ENCODE results near the gene SEPSECS. TPM values are rescaled to one million over a fixed set of nuclear protein-coding genes. Genes with fewer than 3 reads are reported as not detected.

The SEPSECS gene
- total RNA-seq, 4 donors from 2014 or later = 4.7 to 7.7 (median 6.8) TPM

DNA sequence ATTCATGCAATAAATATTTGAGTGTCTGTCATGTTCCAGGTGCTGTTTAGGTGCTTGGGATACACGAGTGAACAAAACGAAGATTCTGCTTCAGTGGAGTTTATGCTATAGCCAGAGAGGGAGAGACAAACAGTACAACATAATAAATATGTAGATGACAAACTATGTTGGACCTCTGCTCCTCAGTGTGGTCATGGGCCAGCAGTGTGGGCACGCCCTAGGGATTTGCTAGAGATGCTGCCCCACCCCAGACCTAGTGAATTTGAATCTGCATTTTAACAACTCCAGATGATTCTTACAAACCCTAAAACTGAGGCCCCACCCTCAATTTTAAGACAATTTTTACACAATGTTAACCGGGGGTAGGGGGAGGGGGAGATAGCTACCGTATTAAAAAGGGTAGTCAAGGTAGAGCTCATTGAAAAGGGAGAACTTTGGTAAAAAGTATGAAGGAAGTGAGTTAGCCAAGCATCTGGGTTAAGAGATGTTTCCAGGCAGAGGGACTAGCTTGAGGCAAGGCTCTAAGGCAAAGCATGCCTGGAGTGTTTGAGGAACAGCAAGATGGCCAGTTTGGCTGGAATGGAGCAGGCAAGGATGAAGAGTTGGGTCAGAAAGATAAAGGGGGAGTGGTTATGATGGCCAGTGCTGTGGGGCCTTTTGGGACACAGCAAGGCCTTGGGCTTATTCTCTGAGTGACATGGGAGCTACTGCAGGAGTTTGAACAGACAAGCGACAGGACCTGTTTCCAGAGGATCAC, 42.4 kb downstream of the SEPSECS start:
- DNase-seq (ENCODE audit: low spot score) (no peak), ATAC-seq (ENCODE audit: low FRiP score) (no peak)
- no peak for TF ChIP-seq CTCF (IDR thresholded peaks at IDR 0.05)

DNA sequence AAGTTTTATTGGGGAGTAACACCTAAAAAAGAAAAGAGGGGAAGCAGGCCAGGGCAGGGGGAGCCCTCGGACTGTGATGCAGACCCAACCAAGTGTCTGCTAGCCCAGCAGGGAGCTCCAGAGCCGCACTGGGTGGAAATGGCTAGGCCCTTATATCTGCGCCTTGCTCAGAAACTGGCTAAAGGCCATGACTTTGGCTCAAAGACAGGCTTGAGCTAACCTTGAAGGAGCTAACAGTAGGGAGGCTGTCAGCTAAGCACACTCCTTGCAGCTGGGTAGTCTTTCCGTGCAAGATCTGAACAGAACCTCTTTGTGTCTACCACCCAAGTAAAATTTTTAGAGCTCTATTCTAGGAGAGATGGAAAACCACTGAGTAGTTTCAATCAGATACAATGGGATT, 43.0 kb downstream of the SEPSECS start:
- ATAC-seq (ENCODE audit: low FRiP score) (no peak), DNase-seq (ENCODE audit: low spot score) (no peak)
- TF ChIP-seq CTCF (IDR thresholded peaks at IDR 0.05) = no peak

- no peak for TF ChIP-seq CTCF (IDR thresholded peaks at IDR 0.05)
- no peak for ATAC-seq (ENCODE audit: low FRiP score)
- no peak for DNase-seq (ENCODE audit: low spot score)
These were observed 46.0 kb downstream of the SEPSECS start for GRCh38 chr4:25113915-25114904.

- DNase-seq (ENCODE audit: low spot score) (no peak), ATAC-seq (ENCODE audit: low FRiP score) (no peak)
- TF ChIP-seq CTCF (IDR thresholded peaks at IDR 0.05) = no peak
These were observed 47.3 kb downstream of the SEPSECS start for GRCh38 chr4:25112995-25113380.

DNA sequence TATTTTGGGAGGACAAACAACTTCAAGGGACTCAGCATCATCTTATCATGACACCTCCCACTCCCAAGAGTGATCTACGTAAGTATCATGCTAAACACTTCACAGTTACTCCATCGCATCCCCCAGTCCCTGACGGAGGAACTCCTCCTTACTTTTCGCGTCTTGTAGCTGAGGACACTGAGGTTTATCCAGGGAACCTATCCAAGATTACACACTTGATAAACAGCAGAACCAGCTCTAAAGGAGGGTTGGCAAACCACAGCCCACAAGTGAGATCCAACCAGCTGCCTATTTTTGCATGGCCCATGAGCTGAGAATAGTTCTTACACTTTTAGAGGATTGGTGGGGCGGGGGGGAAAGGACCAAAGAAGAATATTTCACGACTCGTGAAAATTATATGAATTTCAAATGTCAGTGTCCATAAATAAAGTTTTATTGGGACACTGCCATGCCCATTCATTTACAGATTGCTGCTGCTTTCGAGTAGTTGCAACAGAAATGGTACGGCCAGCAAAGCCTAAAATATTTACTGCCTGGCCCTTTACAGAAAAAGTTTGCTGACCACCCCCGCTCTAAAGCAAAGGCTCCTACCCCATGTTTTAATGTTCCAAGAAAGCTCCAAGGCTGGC, 47.8 kb downstream of the SEPSECS start:
- DNase-seq (ENCODE audit: low spot score) (no peak), ATAC-seq (ENCODE audit: low FRiP score) (no peak)
- no peak for TF ChIP-seq CTCF (IDR thresholded peaks at IDR 0.05)

DNA sequence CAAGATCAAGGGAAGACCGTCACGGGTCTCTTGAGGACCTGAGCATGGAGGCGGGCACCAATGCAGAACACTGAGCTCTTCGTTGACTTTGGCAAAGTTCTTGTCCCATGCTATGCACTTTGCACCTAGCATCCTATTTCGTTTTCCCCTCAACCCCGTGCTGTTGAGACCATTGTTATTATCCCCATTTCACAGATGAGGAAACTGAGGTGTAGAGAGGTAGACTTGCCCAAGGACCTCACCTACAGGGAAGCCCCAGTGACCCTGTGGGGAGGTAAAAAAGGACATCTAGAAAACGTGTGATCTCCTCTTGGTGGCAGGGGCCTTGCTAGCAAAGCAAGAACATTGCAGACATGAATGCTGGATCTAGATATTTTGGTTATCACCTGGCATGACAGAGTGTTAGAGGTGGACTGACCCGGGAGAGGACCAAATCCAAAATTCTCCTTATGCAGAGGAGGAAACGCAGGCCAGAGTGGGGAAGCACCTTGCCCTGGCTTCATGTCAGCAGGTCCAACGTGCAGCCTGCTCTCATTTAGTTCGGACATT, 48.5 kb downstream of the SEPSECS start:
- ATAC-seq (ENCODE audit: low FRiP score) (no peak), DNase-seq (ENCODE audit: low spot score) (no peak)
- TF ChIP-seq CTCF (IDR thresholded peaks at IDR 0.05) = no peak

Data from omental fat pad (tissue), 4 donors.